Prostate gland (tissue), 2 donors: ENCODE results near the gene ADD3.

ENCODE experiments used
- CTCF ChIP-seq, 4 experiments: fragments of 200-600 bp in 2 of 4; fragments of 450-650 bp in 2 of 4; sonication (generic) in 2 of 4; IDR thresholded peaks; 1 replicate in 3 of 4; 2 replicates in 1 of 4; pipeline ENCODE4 v1.5.1; 2016 to 2019; ENCODE audit warnings: antibody characterized with exemption in 4 of 4, mild to moderate bottlenecking in 2 of 4, moderate library complexity in 2 of 4
- POLR2A ChIP-seq: fragments of 450-650 bp; IDR thresholded peaks from one replicate; pipeline ENCODE4 v1.6.1; 2016; ENCODE audit warnings: antibody characterized with exemption, mild to moderate bottlenecking

GRCh38 chr10:110184398-110184797 is 176.6 kb downstream of the ADD3 start:
- TF ChIP-seq CTCF (IDR thresholded peaks at IDR 0.05) (no peak), POLR2A (no peak)
